EL (cell line): ENCODE measurements around the gene KDM2A.

Source experiments
- DNase-seq: peaks from one replicate; pipeline ENCODE4 v3.0.0-alpha.2; 2016

KDM2A gene

GRCh38 chr11:67239783-67240575 lies 120.9 kb downstream of the KDM2A start:
- DNase-seq: peak; percentile 99

DNA sequence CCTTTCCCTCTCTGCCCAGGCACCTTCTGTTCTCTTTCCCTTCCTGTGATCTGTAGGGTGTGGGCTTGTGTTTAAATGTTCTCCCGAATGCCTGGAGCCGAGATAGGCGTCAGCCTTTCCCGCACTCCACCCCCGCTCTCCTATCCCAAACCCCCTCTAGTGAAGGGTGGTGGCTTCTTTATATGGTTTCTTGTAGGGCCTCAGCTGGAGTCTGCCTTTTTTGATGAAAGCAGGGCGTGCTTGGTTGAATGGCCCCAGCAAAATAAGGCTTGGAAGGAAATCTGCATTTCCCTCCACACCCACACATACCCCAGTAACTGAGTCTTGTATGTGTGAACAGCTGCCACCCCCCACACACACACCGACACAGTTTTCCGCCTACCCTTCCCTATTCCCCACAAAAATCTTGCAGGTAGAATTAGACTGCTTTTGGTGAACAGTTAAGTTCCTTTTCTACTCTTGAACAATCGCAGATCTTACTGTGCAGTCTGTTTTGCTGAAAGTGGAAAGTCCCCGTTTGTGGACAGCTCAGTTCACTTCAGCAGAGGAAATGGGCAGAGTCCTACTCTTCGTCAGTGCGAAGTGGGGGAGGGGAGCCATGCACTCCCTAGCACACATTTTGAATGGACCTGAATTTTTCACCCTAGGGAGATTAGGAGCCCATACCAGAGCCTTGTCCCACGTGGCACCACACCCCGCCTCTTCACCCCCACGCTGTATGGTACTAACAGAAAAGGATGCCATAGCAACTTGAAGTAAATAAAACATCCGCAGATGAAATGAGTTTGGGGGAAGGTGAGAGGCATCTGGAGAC lies 121.7 kb downstream of the KDM2A start:
- DNase-seq: peak; percentile 81

DNA sequence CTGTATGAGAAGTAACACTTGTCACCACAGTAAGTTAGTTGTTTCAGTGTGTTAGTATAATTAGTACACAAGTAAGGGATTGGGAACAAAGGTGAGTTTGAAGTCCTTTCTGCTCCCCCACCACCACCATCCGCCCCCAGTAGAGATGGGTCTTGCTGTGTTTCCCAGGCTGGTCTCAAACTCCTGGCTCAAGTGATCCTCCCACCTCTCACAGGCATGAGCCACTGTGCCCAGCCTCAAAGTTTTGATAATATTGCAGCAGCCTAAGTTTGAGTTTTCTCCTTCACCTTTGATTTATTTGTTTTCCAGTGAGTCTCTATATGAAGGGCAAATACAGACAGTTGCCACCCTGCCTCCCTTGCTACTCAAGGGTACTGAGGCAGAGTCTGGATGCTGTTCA lies 123.5 kb downstream of the KDM2A start:
- DNase-seq: no peak

DNA sequence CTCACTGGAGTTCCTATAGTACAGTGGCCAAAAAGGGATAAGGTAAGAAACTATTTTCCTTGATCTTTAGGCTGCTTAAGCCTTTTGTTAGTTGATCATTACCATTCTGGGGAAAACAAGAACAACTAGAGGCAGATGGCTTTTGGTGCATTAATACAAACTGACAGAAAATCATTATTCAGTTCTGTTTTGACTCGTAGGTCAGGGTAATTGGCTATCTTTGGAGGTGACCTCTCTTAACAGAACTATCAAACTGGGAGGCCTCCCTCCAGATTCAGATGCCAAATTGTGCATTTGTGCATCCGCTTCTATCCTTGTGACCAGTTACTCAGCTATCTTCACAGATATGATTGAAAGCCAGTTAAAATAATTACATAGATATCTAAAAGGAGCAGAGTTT lies 124.0 kb downstream of the KDM2A start:
- no peak for DNase-seq

GRCh38 chr11:67245046-67245445 lies 126.0 kb downstream of the KDM2A start:
- DNase-seq: no peak

GRCh38 chr11:67247946-67248550 lies 129.0 kb downstream of the KDM2A start:
- DNase-seq: no peak

DNA sequence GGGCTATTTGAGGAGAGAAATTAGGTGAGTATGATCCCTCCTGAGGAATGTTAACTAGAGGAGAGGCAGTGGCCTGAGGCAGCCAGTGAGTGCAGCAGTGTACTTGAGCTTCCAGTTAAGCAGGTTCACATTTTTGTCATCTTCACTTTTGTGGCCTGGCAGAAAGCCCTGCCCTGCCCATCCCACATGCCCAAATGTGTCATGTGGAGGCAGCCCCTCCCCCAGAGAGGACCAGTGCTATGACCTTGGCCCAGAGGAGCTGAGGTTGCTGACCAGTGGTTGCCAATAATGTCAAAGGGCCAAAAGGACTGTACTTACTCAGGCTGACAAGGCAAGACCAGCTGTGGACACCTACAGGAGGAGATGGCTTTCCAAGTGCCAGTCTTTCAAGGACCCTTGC lies 129.6 kb downstream of the KDM2A start:
- peak; percentile 66 for DNase-seq

GRCh38 chr11:67250059-67251043 lies 131.3 kb downstream of the KDM2A start:
- no peak for DNase-seq

DNA sequence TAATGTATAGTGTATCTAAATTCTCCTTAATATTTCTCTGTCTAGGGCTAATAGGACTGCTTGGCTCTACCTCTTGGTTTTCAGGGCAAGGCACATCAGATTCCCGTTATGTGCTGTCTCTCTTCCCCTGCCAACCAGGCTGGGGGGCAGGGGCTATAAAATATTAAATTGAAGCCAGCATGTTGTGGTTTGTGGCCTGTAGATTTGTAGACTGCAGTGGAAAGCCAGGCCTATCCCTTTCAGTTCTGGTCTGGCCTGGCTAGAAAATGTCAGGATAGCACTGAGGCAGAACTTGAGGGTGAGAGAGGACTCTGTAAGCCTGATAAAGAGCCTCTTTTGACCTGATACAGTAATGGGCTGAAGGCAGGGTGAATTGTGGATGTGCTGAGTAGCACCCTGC lies 132.8 kb downstream of the KDM2A start:
- DNase-seq: no peak

- peak; percentile 35 for DNase-seq
Measured at GRCh38 chr11:67252831-67253239, 133.8 kb downstream of the KDM2A start.

DNA sequence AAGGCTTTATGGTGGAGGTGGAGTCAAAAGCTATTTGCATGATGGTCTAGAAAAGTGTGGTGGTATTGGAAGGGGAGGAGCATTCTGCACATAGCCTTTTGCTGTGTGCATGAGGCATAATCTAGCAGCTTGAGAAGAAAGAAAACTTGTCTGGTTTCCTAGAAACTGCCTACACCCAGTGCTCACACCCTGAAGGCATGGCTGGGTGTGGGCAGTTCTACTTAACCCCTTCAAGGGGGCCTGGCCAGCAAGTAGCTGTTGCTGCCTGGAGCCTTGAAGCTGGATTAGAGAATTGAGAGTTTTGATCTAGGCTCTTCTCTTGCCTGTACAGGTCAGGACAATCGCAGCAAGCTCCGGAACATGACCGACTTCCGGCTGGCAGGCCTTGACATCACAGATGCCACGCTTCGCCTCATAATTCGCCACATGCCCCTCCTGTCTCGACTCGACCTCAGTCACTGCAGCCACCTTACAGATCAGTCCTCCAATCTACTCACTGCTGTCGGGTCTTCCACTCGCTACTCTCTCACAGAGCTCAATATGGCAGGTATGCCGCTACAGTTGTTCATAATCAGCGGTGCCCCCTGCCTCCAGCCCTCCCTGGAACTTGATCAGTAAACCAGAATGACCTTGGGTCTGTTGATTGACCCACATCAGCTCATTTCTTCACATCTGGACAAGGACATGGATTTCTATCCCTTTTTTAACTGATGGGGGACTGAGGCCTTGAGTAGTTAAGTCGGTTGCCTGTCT lies 135.0 kb downstream of the KDM2A start:
- DNase-seq: no peak

GRCh38 chr11:67254798-67255197 lies 135.7 kb downstream of the KDM2A start:
- no peak for DNase-seq

DNA sequence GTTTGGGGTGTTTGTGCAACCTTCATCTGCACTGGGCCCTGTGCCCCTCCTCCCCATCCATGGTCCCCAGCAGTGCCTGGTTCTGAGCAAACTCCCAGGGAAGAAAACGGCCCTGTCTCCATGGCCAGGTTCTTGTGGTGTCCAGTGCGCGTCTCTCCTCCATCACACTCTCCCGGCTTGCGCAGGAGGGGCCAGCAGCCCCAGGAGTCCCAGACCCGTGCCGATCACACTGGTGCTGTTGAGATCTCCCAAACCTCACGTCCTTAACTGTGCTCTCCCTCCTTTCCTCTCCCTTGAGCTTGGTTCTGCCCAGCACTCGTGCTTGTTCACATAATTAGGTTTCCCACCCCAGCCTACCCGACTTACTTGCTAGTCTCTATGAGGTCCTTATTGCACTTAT lies 136.3 kb downstream of the KDM2A start:
- no peak for DNase-seq

- no peak for DNase-seq
Measured at GRCh38 chr11:67255864-67256263, 136.8 kb downstream of the KDM2A start.

GRCh38 chr11:67256477-67257135 lies 137.5 kb downstream of the KDM2A start:
- no peak for DNase-seq

- no peak for DNase-seq
Measured at GRCh38 chr11:67260406-67260805, 141.3 kb downstream of the KDM2A start.

GRCh38 chr11:67260885-67261639 lies 142.0 kb downstream of the KDM2A start:
- peak; percentile 69 for DNase-seq

- no peak for DNase-seq
Measured at GRCh38 chr11:67261640-67261945, 142.5 kb downstream of the KDM2A start.

GRCh38 chr11:67261946-67262681 lies 143.1 kb downstream of the KDM2A start:
- DNase-seq: no peak
